Measurements from ENCODE around the gene GPR183. TPM values are rescaled to one million over a fixed set of nuclear protein-coding genes. Genes with fewer than 3 reads are reported as not detected.

GPR183 gene
- total and polyA plus RNA-seq, 10 of the 15 experiments (the other 5 are each of a cell fraction or from before 2014, with no cell fraction given), result 134 to 669 (median 225) TPM

DNA sequence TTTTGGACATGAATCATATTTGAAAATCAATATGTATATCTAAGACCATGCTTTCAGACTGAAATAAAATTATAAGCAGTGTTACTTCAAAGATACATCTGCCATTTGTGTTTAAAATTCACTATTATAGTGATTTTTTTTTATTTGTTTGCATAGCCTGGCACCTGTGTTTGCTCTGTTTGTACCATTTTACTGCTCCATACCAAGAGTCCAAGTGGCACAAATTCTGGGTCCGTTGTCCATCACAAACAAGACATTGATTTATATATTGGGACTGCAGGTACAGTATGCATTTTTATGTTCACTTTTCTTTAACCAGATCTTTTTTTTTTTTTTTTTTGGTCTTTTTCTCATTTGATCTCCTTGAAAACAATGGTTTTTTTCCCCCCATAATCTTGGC is 6.7 kb upstream of the GPR183 start:
- peaks cover 43% of the 10 kb centered on the region for H3K4me1 ChIP-seq (ENCODE audit: control insufficient read depth, insufficient read depth, low read length)
- no peaks in the 10 kb centered on the region for H4K20me1 ChIP-seq (ENCODE audit: control insufficient read depth, insufficient read depth)
- no peak overlapping the region; the same call in 1 of the 2 replicates for H3K27ac ChIP-seq (ENCODE audit: control insufficient read depth, insufficient read depth)
- TF ChIP-seq JUNB (IDR thresholded peaks at IDR 0.05) (0 out of 2 replicates have a peak, but pooled peaks have one; percentile 2), EGR1 (IDR thresholded peaks at IDR 0.05; ENCODE audit: borderline replicate concordance in 1 of 2, low read depth in 2 of 2, low read length in 2 of 2) (no peak)
- TF ChIP-seq, protein P1, sequence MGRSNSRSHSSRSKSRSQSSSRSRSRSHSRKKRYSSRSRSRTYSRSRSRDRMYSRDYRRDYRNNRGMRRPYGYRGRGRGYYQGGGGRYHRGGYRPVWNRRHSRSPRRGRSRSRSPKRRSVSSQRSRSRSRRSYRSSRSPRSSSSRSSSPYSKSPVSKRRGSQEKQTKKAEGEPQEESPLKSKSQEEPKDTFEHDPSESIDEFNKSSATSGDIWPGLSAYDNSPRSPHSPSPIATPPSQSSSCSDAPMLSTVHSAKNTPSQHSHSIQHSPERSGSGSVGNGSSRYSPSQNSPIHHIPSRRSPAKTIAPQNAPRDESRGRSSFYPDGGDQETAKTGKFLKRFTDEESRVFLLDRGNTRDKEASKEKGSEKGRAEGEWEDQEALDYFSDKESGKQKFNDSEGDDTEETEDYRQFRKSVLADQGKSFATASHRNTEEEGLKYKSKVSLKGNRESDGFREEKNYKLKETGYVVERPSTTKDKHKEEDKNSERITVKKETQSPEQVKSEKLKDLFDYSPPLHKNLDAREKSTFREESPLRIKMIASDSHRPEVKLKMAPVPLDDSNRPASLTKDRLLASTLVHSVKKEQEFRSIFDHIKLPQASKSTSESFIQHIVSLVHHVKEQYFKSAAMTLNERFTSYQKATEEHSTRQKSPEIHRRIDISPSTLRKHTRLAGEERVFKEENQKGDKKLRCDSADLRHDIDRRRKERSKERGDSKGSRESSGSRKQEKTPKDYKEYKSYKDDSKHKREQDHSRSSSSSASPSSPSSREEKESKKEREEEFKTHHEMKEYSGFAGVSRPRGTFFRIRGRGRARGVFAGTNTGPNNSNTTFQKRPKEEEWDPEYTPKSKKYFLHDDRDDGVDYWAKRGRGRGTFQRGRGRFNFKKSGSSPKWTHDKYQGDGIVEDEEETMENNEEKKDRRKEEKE (IDR thresholded peaks at IDR 0.05), result no peak
- no peaks in the 10 kb centered on the region for H3K9me3 ChIP-seq (replicated peaks; ENCODE audit: control insufficient read depth, insufficient read depth, low read length)
- peaks cover 41% of the 10 kb centered on the region for H3K79me2 ChIP-seq (ENCODE audit: control insufficient read depth, insufficient read depth, low read length)
- ATAC-seq, result no peak
- no peak for DNase-seq (ENCODE audit: low read depth, low spot score)
- no peaks in the 10 kb centered on the region for H3K27me3 ChIP-seq (replicated peaks in 1 of 2; ENCODE audit: control insufficient read depth in 2 of 2, insufficient read depth in 2 of 2, low read length in 1 of 2)
- BruUV-seq (replicated peaks), result no TSS peak
- no peak for FAIRE-seq
- H2AFZ ChIP-seq (ENCODE audit: control insufficient read depth, low read depth, low read length), result no peak overlapping the region
- peaks cover 0 to 5% of the 10 kb centered on the region in 2 experiments; a peak in 2 of 4 replicates for H3K36me3 ChIP-seq (ENCODE audit: control insufficient read depth in 2 of 2, insufficient read depth in 2 of 2, low read length in 1 of 2)
- 0 out of 2 replicates have a peak overlapping the region, but pooled peaks have one; percentile 20 for H3K4me2 ChIP-seq (ENCODE audit: control insufficient read depth, insufficient read depth)
- ChIA-PET RAD21 (ENCODE audit: unreplicated experiment) (no interaction called here), POLR2A (interaction anchor here (0.9 to 2.1 kb wide), 3 partner anchors 8 to 39 kb away, joined by 3 to 8 read pairs (median 5); no protein-coding TSS in a partner anchor), SMC1A (ENCODE audit: uncharacterized antibody, unreplicated experiment) (interaction anchor here (0.6 to 3.5 kb wide), 6 partner anchors 11 to 47 kb away, joined by 3 to 15 read pairs (median 4); no protein-coding TSS in a partner anchor), CTCF (interaction anchor here (1.5 kb wide), 1 partner anchor 123 kb away, joined by 4 read pairs; no protein-coding TSS in a partner anchor)
- in situ Hi-C loops (cut with MboI) (no loop called here), intact Hi-C loops (cut with micrococcal nuclease; ENCODE audit: unreplicated experiment) (no loop called here)
- WGBS (ENCODE audit: insufficient coverage, insufficient replicate concordance, low lambda C conversion rate, missing lambda C conversion rate), result 100% methylated on average over 1 of the region's 1 CpG
- no peak overlapping the region for H3K9ac ChIP-seq (ENCODE audit: control insufficient read depth, insufficient read depth, low read length)
- no peak overlapping the region for H3K4me3 ChIP-seq

All from GM12878 (cell line).